HepG2 (cell line): ENCODE data around the gene DENND4A. TPM values are rescaled to one million over a fixed set of nuclear protein-coding genes. Genes with fewer than 3 reads are reported as not detected.

Experiments
- ATAC-seq: fragments of 200-7000 bp; cut with Tn5 transposase; 3 replicates; pipeline ENCODE4 v1.9.1; 2020; ENCODE audit warnings: mild to moderate bottlenecking, moderate library complexity
- BruUV-seq: library from RNA; stranded (reverse); fragments of 400-500 nt; replicated peaks from 2 replicates; lab custom pipeline; 2021; lab: Mats Ljungman, UMichigan
- CTCF ChIA-PET: fragments of 300-600 bp; formaldehyde crosslinking; extraction: SDS; loops from one replicate; lab custom pipeline; 2021; ENCODE audit warnings: low total read pairs, inconsistent platforms, low intra/inter-chr PET ratio; lab: Yijun Ruan, JAX
- POLR2A ChIA-PET: fragments of 350-600 bp; sonication (Branson Sonifier 250); formaldehyde crosslinking; loops from one replicate; lab custom pipeline; 2020; ENCODE audit warnings: antibody characterized with exemption, inconsistent platforms; lab: Yijun Ruan, JAX
- DNase-seq: peaks from one replicate; pipeline ENCODE4 v3.0.0-alpha.2; 2015; ENCODE audit warnings: low spot score
- FAIRE-seq: peaks from 3 replicates; lab custom pipeline; 2011; peaks lifted over from hg19 to GRCh38; lab: Jason Lieb, UNC
- H2AFZ ChIP-seq: one replicate; pipeline ENCODE4 v1.6.1; 2011; ENCODE audit warnings: low read length, inconsistent platforms
- H3K27ac ChIP-seq: fragments of 300-600 bp; 3 replicates; pipeline ENCODE4 v1.8.0; 2011; ENCODE audit warnings: mixed run types, mild to moderate bottlenecking, mixed read lengths, low read length, inconsistent platforms; ENCODE audit not compliant: insufficient read depth; ENCODE audit errors: extremely low read length
- H3K27me3 ChIP-seq, 2 experiments: fragments of 200-600 bp in 1 of 2; 2 replicates in 1 of 2; 3 replicates in 1 of 2; pipeline versions ENCODE4 v1.6.0 to v1.8.0; 2011; ENCODE audit warnings: low read length in 2 of 2, mild to moderate bottlenecking in 2 of 2, moderate library complexity in 2 of 2, inconsistent platforms in 1 of 2; ENCODE audit not compliant: insufficient read depth in 2 of 2, control insufficient read depth in 1 of 2
- H3K36me3 ChIP-seq, 2 experiments: fragments of 200-600 bp in 1 of 2; replicated peaks in 1 of 2; 2 replicates in 1 of 2; 3 replicates in 1 of 2; pipeline versions ENCODE4 v1.5.1 to v1.8.0; 2011; ENCODE audit warnings: low read length in 2 of 2, inconsistent platforms in 1 of 2; ENCODE audit not compliant: insufficient read depth in 2 of 2, control insufficient read depth in 1 of 2
- H3K4me1 ChIP-seq: 2 replicates; pipeline ENCODE4 v1.5.1; 2012; ENCODE audit warnings: low read length, inconsistent platforms; ENCODE audit not compliant: insufficient read depth
- H3K4me2 ChIP-seq: 2 replicates; pipeline ENCODE4 v1.6.0; 2011; ENCODE audit warnings: low read depth, low read length, inconsistent platforms
- H3K4me3 ChIP-seq, 3 experiments: fragments of 200-600 bp in 1 of 3; sonication (generic), shearing (Covaris generic) in 1 of 3; replicated peaks in 1 of 3; 2 replicates each; pipeline ENCODE4 v1.5.1; 2011 to 2016; ENCODE audit warnings: low read length in 3 of 3, inconsistent platforms in 2 of 3, low read depth in 2 of 3, mild to moderate bottlenecking in 2 of 3, control low read depth in 1 of 3, mixed read lengths in 1 of 3; ENCODE audit not compliant: insufficient read depth in 1 of 3
- H3K79me2 ChIP-seq: one replicate; pipeline ENCODE4 v1.6.1; 2011; ENCODE audit warnings: low read length, inconsistent platforms; ENCODE audit not compliant: insufficient read depth
- H3K9ac ChIP-seq: 2 replicates; pipeline ENCODE4 v1.6.0; 2011; ENCODE audit warnings: mild to moderate bottlenecking, low read depth, low read length, inconsistent platforms; ENCODE audit not compliant: insufficient read depth
- H3K9me3 ChIP-seq: 2 replicates; pipeline ENCODE4 v1.5.1; 2012; ENCODE audit warnings: mild to moderate bottlenecking, low read length
- H4K20me1 ChIP-seq: 2 replicates; pipeline ENCODE4 v1.6.0; 2011; ENCODE audit warnings: inconsistent platforms, mild to moderate bottlenecking, low read length, moderate library complexity; ENCODE audit not compliant: insufficient read depth
- HNRNPLL ChIP-seq: fragments of 200-400 bp; formaldehyde crosslinking; IDR thresholded peaks from 2 replicates; pipeline ENCODE4 v1.6.1; 2017; ENCODE audit warnings: mild to moderate bottlenecking, low read depth, low read length; ENCODE audit not compliant: poor library complexity, severe bottlenecking
- TAF15 ChIP-seq: fragments of 200-400 bp; formaldehyde crosslinking; IDR thresholded peaks from one replicate; pipeline ENCODE4 v1.6.1; 2018; ENCODE audit warnings: mild to moderate bottlenecking, low read depth, low read length; ENCODE audit not compliant: poor library complexity, severe bottlenecking
- TERF1 ChIP-seq: sonication (generic); formaldehyde crosslinking; IDR thresholded peaks from 2 replicates; pipeline ENCODE4 v1.8.0; 2022; ENCODE audit warnings: mild to moderate bottlenecking, missing genetic modification reagents, moderate library complexity
- TP53 ChIP-seq: sonication (generic); formaldehyde crosslinking; conservative IDR thresholded peaks from 2 replicates; pipeline ENCODE4 v1.4.0; 2020; ENCODE audit warnings: missing genetic modification reagents
- ZFP82 ChIP-seq: sonication (generic); formaldehyde crosslinking; IDR thresholded peaks from 2 replicates; pipeline ENCODE4 v1.5.1; 2020; ENCODE audit warnings: mild to moderate bottlenecking, missing genetic modification reagents, borderline replicate concordance
- ZNF253 ChIP-seq: sonication (generic); formaldehyde crosslinking; IDR thresholded peaks from 2 replicates; pipeline ENCODE4 v1.8.0; 2022; ENCODE audit warnings: mild to moderate bottlenecking, missing genetic modification reagents, borderline replicate concordance
- ZNF260 ChIP-seq: sonication (generic); formaldehyde crosslinking; IDR thresholded peaks from 2 replicates; pipeline ENCODE4 v1.4.0; 2020; ENCODE audit warnings: missing genetic modification reagents, low read depth, mild to moderate bottlenecking, borderline replicate concordance
- ZNF333 ChIP-seq: sonication (generic); formaldehyde crosslinking; IDR thresholded peaks from 2 replicates; pipeline ENCODE4 v1.4.0; 2020; ENCODE audit warnings: mild to moderate bottlenecking, missing genetic modification reagents, borderline replicate concordance
- ZNF557 ChIP-seq: sonication (generic); formaldehyde crosslinking; IDR thresholded peaks from 2 replicates; pipeline ENCODE4 v1.4.0; 2020; ENCODE audit warnings: missing genetic modification reagents
- ZNF569 ChIP-seq: sonication (generic); formaldehyde crosslinking; IDR thresholded peaks from 2 replicates; pipeline ENCODE4 v1.5.0; 2020; ENCODE audit warnings: mild to moderate bottlenecking, missing genetic modification reagents, moderate library complexity, borderline replicate concordance
- ZNF775 ChIP-seq: sonication (generic); formaldehyde crosslinking; IDR thresholded peaks from 2 replicates; pipeline ENCODE4 v1.4.0; 2020; ENCODE audit warnings: missing genetic modification reagents, mild to moderate bottlenecking, moderate library complexity, borderline replicate concordance
- WGBS: methylation state at CpG from one replicate; pipeline ENCODE4 v1.1.6; 2017; ENCODE audit warnings: low lambda C conversion rate; 5-methylcytosine and 5-hydroxymethylcytosine counted together
- in situ Hi-C: cut with HindIII; loops from 2 replicates; pipeline ENCODE4 v1.10.0; 2017; ENCODE audit warnings: low pct_unique_long_range_greater_than_20kb; ENCODE audit not compliant: extremely low pct_ligation_motif_present
- intact Hi-C: fragments of 100-400 bp; cut with micrococcal nuclease; formaldehyde crosslinking; loops from one replicate; pipeline ENCODE4 v1.10.0; 2022; ENCODE audit not compliant: unreplicated experiment
- polyA plus RNA-seq, 8 experiments: library from polyadenylated mRNA; depleted of rRNA in 3 of 8; stranded (reverse) in 7 of 8; unstranded in 1 of 8; fragments of >200 nt; fragmentation: Illumina TruSeq in 4 of 8; extraction: Trizol in 4 of 8; gene quantifications; 2 replicates each; pipeline versions ENCODE4 v1.2.1 to v1.2.3, GENCODE V29; 2011 to 2016; ENCODE audit warnings: low read depth in 4 of 8, missing spikeins in 1 of 8, mixed read lengths in 1 of 8; ENCODE audit not compliant: insufficient read depth in 1 of 8
- total RNA-seq, 5 experiments: library from RNA; depleted of rRNA; stranded (reverse); fragments of >200 nt; fragmentation: Illumina TruSeq; extraction: Trizol; gene quantifications; 2 replicates each; pipeline ENCODE4 v1.2.3, GENCODE V29; 2016; ENCODE audit warnings: low read depth in 1 of 5
- TF ChIP-seq, protein P1 (sequence below), 2 experiments: sonication (generic) in 1 of 2; formaldehyde crosslinking in 1 of 2; IDR thresholded peaks; 2 replicates each; pipeline versions ENCODE4 v1.4.0 to v1.6.1; 2018 to 2020; ENCODE audit warnings: missing genetic modification reagents in 2 of 2, borderline replicate concordance in 1 of 2, low read depth in 1 of 2, mild to moderate bottlenecking in 1 of 2, missing biosample characterization in 1 of 2

Gene DENND4A
- total and polyA plus RNA-seq, 2 of the 13 experiments (the other 11 are each of a cell fraction or from before 2014, with no cell fraction given), result 13.2 to 18.6 TPM

- no peaks in the 10 kb centered on the region for H4K20me1 ChIP-seq
- WGBS, result 95% methylated on average over 4 of the region's 4 CpGs
- H3K27me3 ChIP-seq, result no peaks in the 10 kb centered on the region; a peak in 1 of 5 replicates
- H2AFZ ChIP-seq, result no peak overlapping the region
- POLR2A ChIA-PET, result no interaction called here
- no peak for ATAC-seq
- no peak for DNase-seq
- no peak for FAIRE-seq
- H3K36me3 ChIP-seq, result no peaks in the 10 kb centered on the region
- H3K9me3 ChIP-seq, result no peaks in the 10 kb centered on the region
- no peak overlapping the region for H3K9ac ChIP-seq
- H3K4me2 ChIP-seq, result no peak overlapping the region
- TF ChIP-seq TERF1 (CRISPR knock-in tag), result no peak
- no peak for TF ChIP-seq ZFP82
- no peak for TF ChIP-seq ZNF333 (CRISPR knock-in tag)
- no peak for TF ChIP-seq ZNF260 (CRISPR knock-in tag)
- no peak for TF ChIP-seq TAF15
- TF ChIP-seq TP53 (CRISPR knock-in tag), result no peak
- no peak for TF ChIP-seq ZNF775 (CRISPR knock-in tag)
- TF ChIP-seq HNRNPLL, result no peak
- TF ChIP-seq ZNF253 (CRISPR knock-in tag), result no peak
- TF ChIP-seq, protein P1, sequence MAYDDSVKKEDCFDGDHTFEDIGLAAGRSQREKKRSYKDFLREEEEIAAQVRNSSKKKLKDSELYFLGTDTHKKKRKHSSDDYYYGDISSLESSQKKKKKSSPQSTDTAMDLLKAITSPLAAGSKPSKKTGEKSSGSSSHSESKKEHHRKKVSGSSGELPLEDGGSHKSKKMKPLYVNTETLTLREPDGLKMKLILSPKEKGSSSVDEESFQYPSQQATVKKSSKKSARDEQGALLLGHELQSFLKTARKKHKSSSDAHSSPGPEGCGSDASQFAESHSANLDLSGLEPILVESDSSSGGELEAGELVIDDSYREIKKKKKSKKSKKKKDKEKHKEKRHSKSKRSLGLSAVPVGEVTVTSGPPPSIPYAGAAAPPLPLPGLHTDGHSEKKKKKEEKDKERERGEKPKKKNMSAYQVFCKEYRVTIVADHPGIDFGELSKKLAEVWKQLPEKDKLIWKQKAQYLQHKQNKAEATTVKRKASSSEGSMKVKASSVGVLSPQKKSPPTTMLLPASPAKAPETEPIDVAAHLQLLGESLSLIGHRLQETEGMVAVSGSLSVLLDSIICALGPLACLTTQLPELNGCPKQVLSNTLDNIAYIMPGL (CRISPR knock-in tag; IDR thresholded peaks at IDR 0.05; ENCODE audit: borderline replicate concordance in 1 of 2, low read depth in 1 of 2), result no peak
- no peak for TF ChIP-seq ZNF569
- TF ChIP-seq ZNF557 (CRISPR knock-in tag), result no peak
- intact Hi-C loops (no loop called here), in situ Hi-C loops (loop anchor here (25.0 kb wide), 1 partner anchor 218 kb away; the partner anchor contains the start of gene RAB11A)
- no TSS peak for BruUV-seq
- H3K27ac ChIP-seq, result no peak overlapping the region
- CTCF ChIA-PET, result no interaction called here
- no peaks in the 10 kb centered on the region for H3K4me1 ChIP-seq
- H3K4me3 ChIP-seq, result no peak overlapping the region
- no peaks in the 10 kb centered on the region for H3K79me2 ChIP-seq
Measured at GRCh38 chr15:65644282-65644681, 147.8 kb downstream of the DENND4A start.
